HCT116 (cell line): ENCODE data around the gene ACAP3. TPM values are rescaled to one million over a fixed set of nuclear protein-coding genes. Genes with fewer than 3 reads are reported as not detected.

Experiments
- ATAC-seq: fragments of 200-7000 bp; cut with Tn5 transposase; 2 replicates; pipeline ENCODE4 v1.9.1; 2020; ENCODE audit warnings: mild to moderate bottlenecking, moderate library complexity
- BruUV-seq: library from RNA; stranded (reverse); fragments of 400-500 nt; replicated peaks from 2 replicates; lab custom pipeline; 2021; lab: Mats Ljungman, UMichigan
- CTCF ChIA-PET: fragments of 300-600 bp; sonication (Branson Sonifier 250); formaldehyde crosslinking; loops from one replicate; lab custom pipeline; 2021; ENCODE audit warnings: antibody characterized with exemption; lab: Charles Lee
- POLR2A ChIA-PET: fragments of 300-600, 350-600 bp; sonication (Branson Sonifier 250); formaldehyde crosslinking; loops from one replicate; lab custom pipeline; 2021; ENCODE audit warnings: antibody characterized with exemption; lab: Charles Lee
- RAD21 ChIA-PET, 2 experiments: fragments of 300-600 bp; sonication (Branson Sonifier 250); formaldehyde crosslinking; loops; one replicate each; lab custom pipeline; 2023; ENCODE audit warnings: low total read pairs in 2 of 2; ENCODE audit not compliant: uncharacterized antibody in 2 of 2, unreplicated experiment in 2 of 2, low non-redundant PET in 1 of 2; lab: Charles Lee
- DNase-seq: peaks from one replicate; pipeline ENCODE4 v3.0.0-alpha.2; 2010; ENCODE audit warnings: low read depth, low spot score
- H2AFZ ChIP-seq: fragments of 200-600 bp; shearing (Covaris generic), sonication (generic); 2 replicates; pipeline ENCODE4 v1.6.1; 2017; ENCODE audit warnings: low read depth, mixed run types, mixed read lengths, antibody characterized with exemption, low read length; ENCODE audit not compliant: poor library complexity, severe bottlenecking
- H3K27ac ChIP-seq: 2 replicates; pipeline ENCODE4 v1.5.1; 2012; ENCODE audit warnings: low read depth, low read length
- H3K27me3 ChIP-seq: fragments of 200-600 bp; sonication (generic); 2 replicates; pipeline ENCODE4 v1.6.1; 2016; ENCODE audit warnings: mixed run types, low read length, mixed read lengths; ENCODE audit not compliant: insufficient read depth
- H3K36me3 ChIP-seq, 2 experiments: fragments of 200-500 bp in 1 of 2; fragments of 200-600 bp in 1 of 2; sonication (Bioruptor generic) in 1 of 2; sonication (generic) in 1 of 2; 2 replicates each; pipeline versions ENCODE4 v1.5.1 to v1.6.1; 2014 to 2016; ENCODE audit warnings: low read length in 2 of 2, inconsistent platforms in 1 of 2, mixed read lengths in 1 of 2, mixed run types in 1 of 2; ENCODE audit not compliant: insufficient read depth in 2 of 2, control insufficient read depth in 1 of 2
- H3K4me1 ChIP-seq, 2 experiments: fragments of 200-600 bp in 1 of 2; sonication (generic) in 1 of 2; 2 replicates each; pipeline versions ENCODE4 v1.5.1 to v1.6.1; 2012 to 2017; ENCODE audit warnings: low read length in 2 of 2, inconsistent platforms in 1 of 2, mild to moderate bottlenecking in 1 of 2, mixed read lengths in 1 of 2, mixed run types in 1 of 2, moderate library complexity in 1 of 2; ENCODE audit not compliant: insufficient read depth in 2 of 2, control insufficient read depth in 1 of 2
- H3K4me2 ChIP-seq: fragments of 200-600 bp; sonication (generic); 2 replicates; pipeline ENCODE4 v1.6.1; 2017; ENCODE audit warnings: mixed run types, low read length, mixed read lengths
- H3K4me3 ChIP-seq, 2 experiments: fragments of 200-600 bp in 1 of 2; sonication (generic) in 1 of 2; replicated peaks in 1 of 2; 2 replicates each; pipeline ENCODE4 v1.5.1; 2011 to 2016; ENCODE audit warnings: low read length in 2 of 2, control low read depth in 1 of 2, low read depth in 1 of 2, mild to moderate bottlenecking in 1 of 2, mixed read lengths in 1 of 2, mixed run types in 1 of 2
- H3K79me2 ChIP-seq: fragments of 200-600 bp; sonication (generic); 2 replicates; pipeline ENCODE4 v1.6.1; 2017; ENCODE audit warnings: mild to moderate bottlenecking, mixed run types, low read length, moderate library complexity, mixed read lengths; ENCODE audit not compliant: insufficient read depth
- H3K9ac ChIP-seq: fragments of 200-600 bp; sonication (generic); 2 replicates; pipeline ENCODE4 v1.6.1; 2016; ENCODE audit warnings: low read length, mixed read lengths
- H3K9me2 ChIP-seq: fragments of 200-600 bp; sonication (generic), shearing (Covaris generic); 2 replicates; pipeline ENCODE4 v1.6.1; 2017; ENCODE audit warnings: mixed run types, mild to moderate bottlenecking, moderate library complexity; ENCODE audit not compliant: insufficient read depth
- H3K9me3 ChIP-seq, 2 experiments: fragments of 200-500 bp in 1 of 2; fragments of 200-600 bp in 1 of 2; sonication (Bioruptor generic) in 1 of 2; sonication (generic) in 1 of 2; 2 replicates each; pipeline ENCODE4 v1.6.1; 2014 to 2017; ENCODE audit warnings: low read length in 2 of 2, mixed read lengths in 2 of 2, inconsistent platforms in 1 of 2, low read depth in 1 of 2, mild to moderate bottlenecking in 1 of 2, mixed run types in 1 of 2, moderate library complexity in 1 of 2; ENCODE audit not compliant: control insufficient read depth in 1 of 2, insufficient read depth in 1 of 2
- H4K20me1 ChIP-seq: fragments of 200-600 bp; sonication (generic), shearing (Covaris generic); 2 replicates; pipeline ENCODE4 v1.6.1; 2017; ENCODE audit warnings: mixed run types, mild to moderate bottlenecking, moderate library complexity; ENCODE audit not compliant: insufficient read depth
- ATF3 ChIP-seq: IDR thresholded peaks from 2 replicates; pipeline ENCODE4 v1.6.1; 2012
- FOSL1 ChIP-seq: IDR thresholded peaks from 2 replicates; pipeline ENCODE4 v1.6.1; 2012; ENCODE audit warnings: low read depth
- MAX ChIP-seq: IDR thresholded peaks from 2 replicates; pipeline ENCODE4 v1.6.1; 2012
- SP1 ChIP-seq: IDR thresholded peaks from 2 replicates; pipeline ENCODE4 v1.6.1; 2012; ENCODE audit warnings: low read depth
- SRF ChIP-seq: IDR thresholded peaks from 2 replicates; pipeline ENCODE4 v1.6.1; 2012; ENCODE audit warnings: low read depth
- TCF7L2 ChIP-seq: IDR thresholded peaks from 2 replicates; pipeline ENCODE4 v1.7.0; 2011; ENCODE audit warnings: borderline replicate concordance, inconsistent platforms; ENCODE audit not compliant: insufficient read depth, insufficient read length; ENCODE audit errors: extremely low read depth
- YY1 ChIP-seq: IDR thresholded peaks from 2 replicates; pipeline ENCODE4 v1.6.1; 2011; ENCODE audit warnings: low read length, low read depth, moderate library complexity, mild to moderate bottlenecking; ENCODE audit not compliant: insufficient replicate concordance; ENCODE audit errors: extremely low read depth
- ZFX ChIP-seq: fragments of 450-650 bp; IDR thresholded peaks from 2 replicates; pipeline ENCODE4 v1.6.1; 2017
- intact Hi-C: fragments of 100-400 bp; cut with micrococcal nuclease; formaldehyde crosslinking; loops from 2 replicates; pipeline ENCODE4 v1.10.0; 2022
- total RNA-seq: library from RNA; stranded (reverse); gene quantifications from one replicate; pipeline ENCODE4 v1.2.1, GENCODE V29; 2021; ENCODE audit not compliant: unreplicated experiment

The ACAP3 gene
- total RNA-seq, 1 experiment from 2014 or later: 38.8 TPM

GRCh38 chr1:1309251-1310108 is 1.8 kb upstream of the ACAP3 start:
- H3K4me2 ChIP-seq: peak overlapping the region; percentile 98
- peaks cover 13 to 30% of the 10 kb centered on the region in 2 experiments for H3K36me3 ChIP-seq
- TSS peak; percentile 44 for BruUV-seq
- peaks cover 64% of the 10 kb centered on the region for H3K79me2 ChIP-seq
- no peaks in the 10 kb centered on the region for H3K9me3 ChIP-seq
- H4K20me1 ChIP-seq: peaks cover 3% of the 10 kb centered on the region; the same call in 1 of the 2 replicates
- no peak overlapping the region for H2AFZ ChIP-seq
- TF ChIP-seq ZFX: peak; percentile 38; the same call in 1 of the 2 replicates
- TF ChIP-seq SP1: no peak
- no peaks in the 10 kb centered on the region for H3K27me3 ChIP-seq
- intact Hi-C loops: loop anchor here (5.0 kb wide), 1 partner anchor 38 kb away; the partner anchor contains the start of gene DVL1
- POLR2A ChIA-PET: interaction anchor here (1.3 kb wide), 1 partner anchor 9 kb away, joined by 4 read pairs; no protein-coding TSS in a partner anchor
- no peaks in the 10 kb centered on the region for H3K9me2 ChIP-seq
- RAD21 ChIA-PET: no interaction called here
- ATAC-seq (0 out of 2 replicates have a peak, but pooled peaks have one; percentile 5), DNase-seq (no peak)
- peak overlapping the region; percentile 99 for H3K27ac ChIP-seq
- peak overlapping the region; percentile 60 to 86 for H3K4me3 ChIP-seq
- peak overlapping the region; percentile 94 for H3K9ac ChIP-seq
- peaks cover 30 to 42% of the 10 kb centered on the region in 2 experiments for H3K4me1 ChIP-seq
- CTCF ChIA-PET: interaction anchor here (1.1 kb wide), 1 partner anchor 9 kb away, joined by 3 read pairs; no protein-coding TSS in a partner anchor

DNA sequence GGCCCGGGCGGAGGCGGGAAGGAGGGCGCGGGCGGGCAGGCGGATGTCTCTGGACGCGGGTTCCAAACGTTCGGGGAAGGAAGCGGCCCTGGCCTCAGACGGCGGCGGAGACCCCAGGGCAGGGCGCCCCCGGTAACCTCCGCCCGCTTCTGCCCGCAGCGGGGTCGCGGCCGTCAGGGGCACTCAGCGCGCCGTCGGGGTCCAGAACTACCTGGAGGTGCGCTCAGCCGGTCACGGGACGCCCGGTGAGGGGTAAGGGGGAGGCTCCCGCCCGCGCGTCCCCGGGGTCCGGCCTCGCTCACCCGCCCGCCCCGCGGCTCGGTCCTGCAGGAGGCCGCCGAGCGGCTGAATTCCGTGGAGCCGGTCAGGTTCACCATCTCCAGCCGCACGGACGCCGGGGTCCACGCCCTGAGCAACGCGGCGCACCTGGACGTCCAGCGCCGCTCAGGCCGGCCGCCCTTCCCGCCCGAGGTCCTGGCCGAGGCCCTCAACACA is 1.1 kb upstream of the ACAP3 start:
- Histone ChIP-seq H3K4me2 (peak overlapping the region; percentile 98), H3K27me3 (no peaks in the 10 kb centered on the region), H2AFZ (no peak overlapping the region), H3K4me1 (peaks cover 36 to 49% of the 10 kb centered on the region in 2 experiments), H3K9me3 (no peaks in the 10 kb centered on the region), H3K36me3 (peaks cover 11 to 27% of the 10 kb centered on the region in 2 experiments), H3K9ac (peak overlapping the region; percentile 94), H3K9me2 (no peaks in the 10 kb centered on the region), H3K4me3 (peak overlapping the region; percentile 60 to 86), H3K27ac (peak overlapping the region; percentile 99), H4K20me1 (peaks cover 3% of the 10 kb centered on the region; the same call in 1 of the 2 replicates), H3K79me2 (peaks cover 57% of the 10 kb centered on the region)
- no TSS peak for BruUV-seq
- DNase-seq: no peak
- intact Hi-C loops: loop anchor here (5.0 kb wide), 1 partner anchor 38 kb away; the partner anchor contains the start of gene DVL1
- ChIA-PET CTCF (interaction anchor here (1.1 kb wide), 1 partner anchor 9 kb away, joined by 3 read pairs; no protein-coding TSS in a partner anchor), POLR2A (no interaction called here), RAD21 (no interaction called here)
- ATAC-seq: no peak
- no peak for TF ChIP-seq YY1
- TF ChIP-seq TCF7L2: no peak
- TF ChIP-seq ATF3: no peak
- no peak for TF ChIP-seq FOSL1
- no peak for TF ChIP-seq MAX
- no peak for TF ChIP-seq SP1
- TF ChIP-seq ZFX: peak; percentile 62; the same call in 1 of the 2 replicates
- no peak for TF ChIP-seq SRF
